ENCODE data around the gene ABCA12.

Gene ABCA12

DNA sequence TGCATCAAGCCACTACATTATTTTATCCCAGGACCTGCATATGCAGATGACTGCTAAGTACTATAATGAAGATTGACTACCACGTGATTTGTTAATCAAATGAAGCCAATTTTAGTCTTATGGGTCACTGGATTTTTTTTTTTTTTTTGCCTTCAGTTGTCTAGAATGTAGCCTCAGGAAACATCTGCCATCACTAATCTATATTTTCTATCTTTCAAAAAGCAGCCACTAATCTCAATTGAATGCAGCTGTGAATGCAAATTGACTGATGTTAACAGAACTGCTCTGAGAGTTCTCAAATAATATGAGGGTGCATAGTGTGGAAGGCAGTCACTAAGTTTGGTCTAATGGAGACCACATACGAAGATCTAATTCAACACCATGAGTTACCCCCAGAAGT is 106.3 kb downstream of the ABCA12 start:
- DNase-seq (ENCODE audit: low read depth) = no peak

DNA sequence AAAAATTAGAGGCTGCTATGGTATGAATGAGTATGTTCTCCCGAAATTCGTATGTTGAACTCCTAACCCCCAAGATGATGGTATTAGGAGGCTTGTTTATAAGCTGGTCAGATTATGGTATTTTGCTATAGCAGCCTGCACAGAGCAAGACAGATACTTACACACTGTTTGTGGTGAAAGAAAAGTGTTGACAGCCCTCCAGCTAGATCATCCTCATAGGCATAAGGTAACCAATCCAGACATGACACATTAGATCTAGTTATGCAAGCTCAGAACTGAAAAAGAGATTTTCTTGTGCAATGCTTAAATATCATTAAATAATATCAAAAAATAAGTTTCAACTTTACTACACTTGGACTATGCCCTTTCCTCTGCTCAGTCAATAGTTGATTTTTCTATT is 107.1 kb downstream of the ABCA12 start:
- no peak for DNase-seq (ENCODE audit: low read depth)

DNA sequence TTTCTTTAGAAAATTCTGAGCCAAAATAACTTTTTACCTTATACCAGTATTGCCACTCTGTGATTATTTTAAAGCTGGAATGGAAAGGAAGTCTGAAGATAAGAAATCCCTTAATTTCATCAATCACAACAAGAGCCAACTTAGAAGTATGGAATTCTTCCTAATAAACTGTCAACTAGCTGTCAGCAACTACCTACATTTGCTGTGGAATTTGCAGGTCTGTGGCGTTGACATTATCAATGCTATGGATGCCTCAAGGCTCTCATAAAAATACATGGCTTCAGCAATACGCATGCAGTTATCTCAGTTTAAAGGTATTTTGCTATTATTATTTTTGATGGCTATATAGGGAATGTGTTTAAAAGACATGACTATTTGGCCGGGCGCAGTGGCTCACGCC is 108.5 kb downstream of the ABCA12 start:
- DNase-seq (ENCODE audit: low read depth) = no peak

- DNase-seq (ENCODE audit: low read depth) = no peak
These were observed 110.2 kb downstream of the ABCA12 start for GRCh38 chr2:215028231-215028630.

GRCh38 chr2:215027779-215028178 is 110.6 kb downstream of the ABCA12 start:
- DNase-seq (ENCODE audit: low read depth) = no peak

DNA sequence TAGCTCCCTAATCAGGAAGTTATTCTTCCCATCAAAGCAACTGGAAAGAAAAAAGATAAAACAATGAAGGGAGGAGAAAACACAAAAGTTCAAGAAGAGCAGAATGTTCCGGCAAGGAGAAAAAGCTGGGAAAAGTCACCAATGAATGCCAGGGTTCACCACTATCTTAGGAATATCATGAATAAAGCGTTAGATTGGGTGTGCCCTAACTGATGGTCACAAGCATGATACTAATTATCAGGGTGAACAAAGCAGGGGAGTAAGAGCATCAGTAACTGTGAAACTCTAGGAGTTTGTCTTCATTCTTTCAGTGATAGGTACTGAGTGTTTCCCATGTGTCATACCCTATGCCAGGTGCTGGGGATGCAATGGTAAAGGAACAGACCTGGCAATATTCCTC is 115.5 kb downstream of the ABCA12 start:
- DNase-seq (ENCODE audit: low read depth) = no peak

GRCh38 chr2:215022418-215022817 is 116.0 kb downstream of the ABCA12 start:
- no peak for DNase-seq (ENCODE audit: low read depth)

DNA sequence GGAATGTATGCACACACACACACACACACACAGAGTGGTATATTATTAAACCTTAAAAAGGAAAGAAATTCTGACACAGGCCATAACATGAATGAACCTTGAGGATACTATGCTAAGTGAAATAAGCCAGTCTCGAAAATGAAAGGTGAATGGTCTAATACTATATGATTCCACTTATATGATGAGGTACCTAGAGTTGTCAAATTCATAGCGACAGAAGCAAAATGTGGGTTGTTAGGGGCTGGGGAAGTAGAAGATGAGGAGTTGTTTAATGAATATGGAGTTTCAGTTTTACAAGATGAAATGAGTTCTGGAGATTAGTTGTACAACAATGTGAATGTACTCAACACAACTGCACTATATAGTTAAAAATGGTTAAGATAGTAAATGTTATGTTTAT is 118.1 kb downstream of the ABCA12 start:
- DNase-seq (ENCODE audit: low read depth) = no peak

- DNase-seq (ENCODE audit: low read depth) = no peak
These were observed 118.8 kb downstream of the ABCA12 start for GRCh38 chr2:215019521-215020145.

GRCh38 chr2:215019085-215019484 is 119.3 kb downstream of the ABCA12 start:
- no peak for DNase-seq (ENCODE audit: low read depth)

- DNase-seq (ENCODE audit: low read depth) = no peak
These were observed 123.0 kb downstream of the ABCA12 start for GRCh38 chr2:215015421-215015820.

DNA sequence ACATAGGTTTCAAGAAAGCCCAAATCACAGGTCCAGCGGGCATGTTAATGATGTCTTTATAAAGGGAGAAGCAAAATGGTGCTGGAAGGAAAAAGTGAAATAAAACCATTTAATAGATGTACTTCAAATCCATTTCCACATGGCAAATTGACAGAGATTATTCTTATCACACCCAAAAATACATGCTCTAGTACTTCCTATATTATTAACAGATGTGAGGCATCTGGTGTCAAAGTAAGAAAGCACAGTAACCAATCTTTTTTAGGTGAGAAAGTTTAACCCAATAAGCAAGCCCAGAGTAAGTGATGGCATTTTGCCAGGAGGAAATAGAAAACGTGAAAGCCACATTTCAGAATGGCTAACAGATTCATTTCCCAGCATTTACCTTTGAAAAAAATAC is 128.0 kb downstream of the ABCA12 start:
- no peak for DNase-seq (ENCODE audit: low read depth)

DNA sequence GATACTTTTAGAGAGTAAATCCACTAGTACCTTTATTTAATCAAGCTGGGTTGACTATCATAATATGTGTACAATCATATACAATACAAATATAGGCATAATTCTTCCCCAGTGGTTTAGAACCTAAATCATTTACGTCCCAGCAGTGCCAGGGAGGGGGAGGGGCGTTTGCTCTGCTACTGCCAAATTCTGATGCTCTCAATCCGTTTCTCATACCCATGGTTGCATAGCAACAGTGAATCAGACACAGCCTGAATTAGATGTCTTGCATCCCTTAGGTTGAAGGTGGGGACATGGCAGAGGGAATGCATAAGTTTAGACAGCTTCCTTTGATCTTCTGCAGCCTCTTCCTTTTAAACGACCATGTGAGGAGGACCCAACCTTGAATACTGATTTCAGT is 135.4 kb downstream of the ABCA12 start:
- DNase-seq (ENCODE audit: low read depth) = no peak

GRCh38 chr2:215002500-215002899 is 135.9 kb downstream of the ABCA12 start:
- no peak for DNase-seq (ENCODE audit: low read depth)

- DNase-seq (ENCODE audit: low read depth) = no peak
These were observed 137.7 kb downstream of the ABCA12 start for GRCh38 chr2:215000721-215001120.

DNA sequence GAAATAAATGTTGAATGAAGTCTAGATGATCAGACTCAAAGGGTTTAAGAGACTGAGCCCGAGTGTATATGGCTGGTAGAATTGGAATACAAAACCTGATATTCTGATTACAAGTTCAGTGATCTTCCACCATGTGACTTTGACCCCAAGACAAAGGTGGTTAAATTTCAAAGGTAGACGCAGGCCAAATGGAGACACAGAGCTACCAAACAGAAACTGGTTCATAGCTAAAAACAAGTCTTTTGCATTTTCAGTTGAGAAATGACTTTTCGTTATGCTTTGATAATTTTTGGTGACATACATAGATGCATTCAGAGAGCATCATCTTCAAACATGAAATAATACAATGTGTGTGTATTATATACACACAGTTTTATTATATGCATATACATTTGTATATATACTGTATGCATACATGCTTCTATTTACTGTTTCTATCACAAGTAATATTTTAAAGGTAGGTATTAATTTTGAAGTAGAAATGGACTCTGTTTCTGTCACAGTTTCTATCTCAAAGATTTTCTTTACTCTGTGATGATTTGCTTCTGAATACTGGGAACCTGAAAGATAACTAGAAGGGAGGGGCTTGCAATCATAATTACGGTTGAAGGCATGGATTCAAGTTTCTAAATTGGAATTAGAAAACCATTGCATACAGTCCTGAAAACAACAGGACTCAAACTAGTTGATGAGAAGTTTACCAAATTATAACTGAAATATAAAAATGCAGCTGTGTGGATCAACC is 142.3 kb downstream of the ABCA12 start:
- no peak for DNase-seq (ENCODE audit: low read depth)

GRCh38 chr2:214995409-214995808 is 143.0 kb downstream of the ABCA12 start:
- DNase-seq (ENCODE audit: low read depth) = no peak

DNA sequence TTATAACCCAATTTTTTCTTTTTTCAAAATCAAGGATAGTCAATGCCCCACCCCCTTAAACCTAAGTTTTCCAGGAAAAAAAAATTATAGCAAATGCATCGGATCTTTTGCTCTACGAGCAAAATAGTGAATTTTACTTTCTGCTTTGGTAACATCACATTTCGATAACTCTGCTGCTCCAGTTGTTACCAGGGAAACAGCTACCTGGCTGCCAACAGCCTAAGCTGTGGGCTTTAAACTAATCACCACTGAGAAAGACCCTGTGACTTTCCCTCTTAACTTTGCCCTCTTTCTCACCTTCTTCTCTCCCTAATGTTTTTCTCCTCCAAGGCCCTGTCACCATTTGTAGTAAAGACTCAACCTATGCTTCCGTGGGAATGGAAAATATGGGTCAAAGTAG is 145.5 kb downstream of the ABCA12 start:
- no peak for DNase-seq (ENCODE audit: low read depth)

- no peak for DNase-seq (ENCODE audit: low read depth)
These were observed 149.2 kb downstream of the ABCA12 start for GRCh38 chr2:214989187-214989586.

GRCh38 chr2:214987261-214987660 is 151.2 kb downstream of the ABCA12 start:
- no peak for DNase-seq (ENCODE audit: low read depth)

GRCh38 chr2:214985619-214986018 is 152.8 kb downstream of the ABCA12 start:
- DNase-seq (ENCODE audit: low read depth) = no peak

DNA sequence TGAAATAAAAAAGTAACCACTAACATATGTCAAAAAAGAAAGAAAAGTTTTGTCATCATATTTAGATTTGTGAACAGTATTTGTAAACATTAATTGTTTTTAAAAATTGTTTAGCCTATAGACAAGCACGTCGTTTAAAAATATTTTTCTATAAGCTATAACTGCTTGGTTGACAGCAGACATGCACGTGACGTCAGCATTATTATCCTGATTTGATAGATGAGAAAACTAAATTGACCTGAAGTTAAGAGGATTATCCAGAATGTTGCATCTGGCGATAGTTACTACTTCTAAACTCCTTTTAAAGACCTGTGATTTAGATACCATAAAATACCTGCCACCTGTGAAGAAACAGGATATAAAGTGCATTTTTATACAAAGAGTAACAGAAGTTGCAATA is 172.0 kb downstream of the ABCA12 start:
- DNase-seq (ENCODE audit: low read depth) = no peak

DNA sequence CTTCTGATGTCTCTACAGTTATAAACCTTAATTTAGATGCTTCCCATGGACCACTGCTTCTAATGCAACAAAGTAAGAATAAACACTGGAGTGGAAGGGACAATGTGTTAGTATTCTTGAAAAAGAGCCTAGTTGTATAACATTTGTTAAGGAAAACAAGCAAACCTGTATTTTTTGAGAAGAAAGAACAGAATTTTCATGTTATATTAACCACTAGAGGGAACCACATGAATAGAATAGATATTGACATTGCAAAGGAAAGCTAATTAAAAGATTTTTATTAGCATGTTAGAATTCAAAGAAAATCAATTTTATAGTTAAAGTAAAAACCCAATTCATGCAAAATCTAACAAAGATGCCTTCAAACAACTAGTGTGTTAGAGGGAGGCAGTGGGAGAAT is 177.7 kb downstream of the ABCA12 start:
- DNase-seq (ENCODE audit: low read depth) = no peak

- no peak for DNase-seq (ENCODE audit: low read depth)
These were observed 191.5 kb downstream of the ABCA12 start for GRCh38 chr2:214946949-214947348.

Data from stimulated activated CD8-positive, alpha-beta memory T cell treated with anti-CD3 and anti-CD28 coated beads, Interleukin-7, amount 100 ng/mL, for 24 hours (primary cell).